Astrocyte (in vitro differentiated cells and primary cell): ENCODE measurements around the gene MTUS2.

ENCODE experiments used
- EZH2 ChIP-seq: IDR thresholded peaks from 2 replicates; pipeline ENCODE4 v1.6.1; 2012; ENCODE audit warnings: mild to moderate bottlenecking, low read length, inconsistent platforms; ENCODE audit not compliant: insufficient read depth
- TF ChIP-seq, protein P1 (sequence below): IDR thresholded peaks from 2 replicates; pipeline ENCODE4 v1.5.1; 2011; ENCODE audit warnings: low read depth, mild to moderate bottlenecking, inconsistent platforms, low read length, moderate library complexity; ENCODE audit not compliant: insufficient read depth

DNA sequence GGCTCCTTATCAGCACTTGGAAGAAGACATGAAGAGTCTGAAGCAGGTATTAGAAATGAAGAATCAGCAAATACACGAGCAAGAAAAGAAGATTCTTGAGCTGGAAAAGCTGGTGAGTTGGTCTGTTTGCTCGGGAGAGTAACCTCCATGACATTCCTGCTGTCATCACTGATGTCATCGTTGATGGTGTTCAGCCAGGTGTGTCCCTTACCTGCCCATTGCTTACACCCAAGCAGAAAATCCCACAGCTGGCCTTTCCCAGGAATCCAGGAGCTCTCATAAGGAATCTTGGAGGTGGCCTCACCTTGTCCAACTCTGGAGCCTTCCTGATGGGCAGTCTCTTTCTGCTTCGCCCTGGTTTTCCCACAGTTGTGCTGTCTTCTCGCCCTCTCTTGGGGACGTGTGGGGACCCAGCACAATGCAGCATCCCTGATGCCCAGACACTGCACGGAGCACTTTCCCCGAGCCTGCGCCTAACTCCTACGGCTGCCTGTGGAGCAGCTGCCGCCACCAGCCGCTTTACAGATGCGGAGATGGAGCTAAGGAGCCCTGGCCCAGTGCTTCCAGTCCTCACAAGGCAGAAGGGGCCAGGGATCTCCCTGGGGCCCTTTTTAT lies 678.4 kb downstream of the MTUS2 start:
- TF ChIP-seq, protein P1, sequence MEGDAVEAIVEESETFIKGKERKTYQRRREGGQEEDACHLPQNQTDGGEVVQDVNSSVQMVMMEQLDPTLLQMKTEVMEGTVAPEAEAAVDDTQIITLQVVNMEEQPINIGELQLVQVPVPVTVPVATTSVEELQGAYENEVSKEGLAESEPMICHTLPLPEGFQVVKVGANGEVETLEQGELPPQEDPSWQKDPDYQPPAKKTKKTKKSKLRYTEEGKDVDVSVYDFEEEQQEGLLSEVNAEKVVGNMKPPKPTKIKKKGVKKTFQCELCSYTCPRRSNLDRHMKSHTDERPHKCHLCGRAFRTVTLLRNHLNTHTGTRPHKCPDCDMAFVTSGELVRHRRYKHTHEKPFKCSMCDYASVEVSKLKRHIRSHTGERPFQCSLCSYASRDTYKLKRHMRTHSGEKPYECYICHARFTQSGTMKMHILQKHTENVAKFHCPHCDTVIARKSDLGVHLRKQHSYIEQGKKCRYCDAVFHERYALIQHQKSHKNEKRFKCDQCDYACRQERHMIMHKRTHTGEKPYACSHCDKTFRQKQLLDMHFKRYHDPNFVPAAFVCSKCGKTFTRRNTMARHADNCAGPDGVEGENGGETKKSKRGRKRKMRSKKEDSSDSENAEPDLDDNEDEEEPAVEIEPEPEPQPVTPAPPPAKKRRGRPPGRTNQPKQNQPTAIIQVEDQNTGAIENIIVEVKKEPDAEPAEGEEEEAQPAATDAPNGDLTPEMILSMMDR, result no peak
- TF ChIP-seq EZH2, result no peak
